K562 (cell line): Measurements from ENCODE around the gene PAFAH1B2. TPM values are rescaled to one million over a fixed set of nuclear protein-coding genes. Genes with fewer than 3 reads are reported as not detected.

Experiments used
- BRD4 ChIP-seq: fragments of 200-600 bp; sonication (generic); IDR thresholded peaks from 2 replicates; pipeline ENCODE4 v1.6.1; 2017; ENCODE audit warnings: inconsistent platforms
- CREB3 ChIP-seq: fragments of 450-650 bp; conservative IDR thresholded peaks from 2 replicates; pipeline ENCODE4 v1.6.1; 2016; ENCODE audit warnings: missing genetic modification characterization, low read depth, mild to moderate bottlenecking, missing compliant biosample characterization, moderate library complexity
- ELF4 ChIP-seq: fragments of 450-650 bp; formaldehyde crosslinking; IDR thresholded peaks from 2 replicates; pipeline ENCODE4 v1.4.0; 2022; ENCODE audit warnings: missing genetic modification characterization
- HNRNPH1 ChIP-seq: fragments of 200-400 bp; formaldehyde crosslinking; optimal IDR thresholded peaks from 2 replicates; pipeline ENCODE3; 2017; ENCODE audit warnings: low read depth, mild to moderate bottlenecking, low read length, moderate library complexity
- KAT8 ChIP-seq: fragments of 450-650 bp; IDR thresholded peaks from 2 replicates; pipeline ENCODE4 v1.6.1; 2016; ENCODE audit warnings: low read depth, mild to moderate bottlenecking
- MLLT1 ChIP-seq, 2 experiments: fragments of 450-650 bp; IDR thresholded peaks; 2 replicates each; pipeline ENCODE4 v1.6.1; 2016
- NCOR1 ChIP-seq: fragments of 450-650 bp; IDR thresholded peaks from 2 replicates; pipeline ENCODE4 v1.6.1; 2016; ENCODE audit warnings: mild to moderate bottlenecking, moderate library complexity
- PCBP1 ChIP-seq: fragments of 200-400 bp; formaldehyde crosslinking; IDR thresholded peaks from 2 replicates; pipeline ENCODE4 v1.6.1; 2018; ENCODE audit warnings: mild to moderate bottlenecking, low read depth, low read length; ENCODE audit not compliant: poor library complexity, severe bottlenecking
- RFX7 ChIP-seq: fragments of 250-450 bp; sonication (Bioruptor Pico); IDR thresholded peaks from 2 replicates; pipeline ENCODE4 v1.5.1; 2021; ENCODE audit warnings: mild to moderate bottlenecking
- SRF ChIP-seq, 2 experiments: fragments of 250-450, 450-650 bp in 1 of 2; sonication (Bioruptor Pico) in 1 of 2; sonication (generic) in 1 of 2; formaldehyde crosslinking; IDR thresholded peaks; 2 replicates each; pipeline versions ENCODE4 v1.5.0 to v1.5.1; 2020 to 2022; ENCODE audit warnings: mild to moderate bottlenecking in 1 of 2, missing genetic modification reagents in 1 of 2
- TOE1 ChIP-seq, 2 experiments: fragments of 450-650 bp in 1 of 2; sonication (generic) in 1 of 2; formaldehyde crosslinking in 1 of 2; IDR thresholded peaks; 2 replicates each; pipeline versions ENCODE4 v1.7.1 to v1.8.0; 2016 to 2022; ENCODE audit warnings: borderline replicate concordance in 2 of 2, mild to moderate bottlenecking in 2 of 2, antibody characterized with exemption in 1 of 2, inconsistent platforms in 1 of 2, low read depth in 1 of 2, missing genetic modification reagents in 1 of 2, moderate library complexity in 1 of 2
- ZBTB49 ChIP-seq: sonication (generic); formaldehyde crosslinking; IDR thresholded peaks from 2 replicates; pipeline ENCODE4 v1.8.0; 2022; ENCODE audit warnings: missing genetic modification reagents, mild to moderate bottlenecking, borderline replicate concordance
- ZFP91 ChIP-seq: sonication (generic); formaldehyde crosslinking; IDR thresholded peaks from 2 replicates; pipeline ENCODE4 v1.8.0; 2022; ENCODE audit warnings: mild to moderate bottlenecking, missing genetic modification reagents
- ZNF175 ChIP-seq: fragments of 200-800 bp; sonication (Bioruptor generic); IDR thresholded peaks from 2 replicates; pipeline ENCODE4 v1.6.1; 2016; ENCODE audit warnings: low read depth, mild to moderate bottlenecking, missing genetic modification characterization, missing compliant biosample characterization
- ZNF263 ChIP-seq: sonication (generic); formaldehyde crosslinking; IDR thresholded peaks from 2 replicates; pipeline ENCODE4 v1.8.0; 2022; ENCODE audit warnings: mild to moderate bottlenecking, missing genetic modification reagents, borderline replicate concordance
- ZNF280A ChIP-seq: fragments of 450-650 bp; IDR thresholded peaks from 2 replicates; pipeline ENCODE4 v1.6.1; 2018; ENCODE audit warnings: mild to moderate bottlenecking, low read depth; ENCODE audit not compliant: partially characterized antibody
- ZNF444 ChIP-seq: fragments of 250-450 bp; sonication (Bioruptor Pico); IDR thresholded peaks from 2 replicates; pipeline ENCODE4 v1.4.0; 2020; ENCODE audit warnings: mild to moderate bottlenecking, moderate library complexity
- ZNF778 ChIP-seq: fragments of 450-650 bp; formaldehyde crosslinking; IDR thresholded peaks from 2 replicates; pipeline ENCODE4 v1.4.0; 2020; ENCODE audit warnings: mild to moderate bottlenecking, moderate library complexity
- polyA plus RNA-seq, 8 experiments: library from polyadenylated mRNA; depleted of rRNA in 4 of 8; stranded (reverse) in 5 of 8; unstranded in 3 of 8; fragments of >200 nt; fragmentation: Nextera tagmentation in 2 of 8; fragmentation: Illumina TruSeq in 1 of 8; extraction: Ambion mirVana in 2 of 8; extraction: Trizol in 1 of 8; gene quantifications; 2 replicates each; pipeline versions ENCODE4 v1.2.1 to v1.2.3, GENCODE V29; 2011 to 2014; ENCODE audit warnings: inconsistent platforms in 1 of 8, missing spikeins in 1 of 8
- total RNA-seq, 7 experiments: library from RNA; depleted of rRNA in 6 of 7; stranded (reverse); fragments of >200 nt in 6 of 7; fragmentation: Illumina TruSeq in 2 of 7; extraction: Trizol in 2 of 7; gene quantifications; 2 replicates each; pipeline versions ENCODE4 v1.2.1 to v1.2.3, GENCODE V29; 2011 to 2021; ENCODE audit warnings: low replicate concordance in 1 of 7

PAFAH1B2 gene
- total and polyA plus RNA-seq, 9 of the 15 experiments (the other 6 are each of a cell fraction or from before 2014, with no cell fraction given), result 27.8 to 94.7 (median 64.9) TPM

GRCh38 chr11:117143871-117144476 is at the start of gene PAFAH1B2 (continued):
- TF ChIP-seq ZFP91 (0 out of 2 replicates have a peak, but pooled peaks have one; percentile 14), ZNF263 (CRISPR knock-in tag) (peak; percentile 66; the same call in 1 of the 2 replicates), BRD4 (peak; percentile 43; the same call in 1 of the 2 replicates), RFX7 (no peak), SRF (CRISPR knock-in tag; IDR thresholded peaks at IDR 0.05) (no peak), CREB3 (no peak; the same call in 1 of the 2 replicates), NCOR1 (no peak; the same call in 1 of the 2 replicates), HNRNPH1 (no peak), ZNF444 (no peak), MLLT1 (IDR thresholded peaks at IDR 0.05) (peak in 1 of 2 experiments; percentile 52; a peak in 1 of 4 replicates), ZNF280A (no peak), TOE1 (IDR thresholded peaks at IDR 0.05; ENCODE audit: borderline replicate concordance) (no peak; the same call in none of the 2 replicates), TOE1 (CRISPR knock-in tag; IDR thresholded peaks at IDR 0.05; ENCODE audit: borderline replicate concordance, low read depth) (no peak), ZNF175 (CRISPR knock-in tag) (no peak), ZNF778 (CRISPR knock-in tag) (no peak), PCBP1 (no peak), KAT8 (no peak), ELF4 (CRISPR knock-in tag) (no peak), ZBTB49 (CRISPR knock-in tag) (no peak)
